ENCODE results near the gene CDC14B.

CDC14B gene

DNA sequence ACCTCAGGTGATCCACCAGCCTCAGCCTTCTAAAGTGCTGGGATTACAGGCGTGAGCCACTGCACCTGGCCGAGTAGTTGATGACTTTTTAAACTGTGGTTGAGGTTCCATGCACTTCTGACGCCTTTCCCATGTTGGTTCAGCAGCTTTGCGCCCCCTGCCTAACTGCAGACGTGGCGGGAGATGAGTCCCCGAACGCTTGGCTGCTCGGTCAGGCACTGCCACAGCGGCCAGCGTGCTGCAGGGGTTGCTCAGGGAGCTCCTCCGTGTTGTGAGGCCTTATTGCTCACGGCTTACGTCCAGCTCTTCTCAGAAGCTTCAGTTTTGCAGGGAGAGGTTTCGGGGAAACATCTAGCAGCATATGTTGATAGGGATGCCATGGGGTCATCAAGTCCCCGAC is 134.4 kb downstream of the CDC14B start:
- no peak for DNase-seq (ENCODE audit: low spot score)

DNA sequence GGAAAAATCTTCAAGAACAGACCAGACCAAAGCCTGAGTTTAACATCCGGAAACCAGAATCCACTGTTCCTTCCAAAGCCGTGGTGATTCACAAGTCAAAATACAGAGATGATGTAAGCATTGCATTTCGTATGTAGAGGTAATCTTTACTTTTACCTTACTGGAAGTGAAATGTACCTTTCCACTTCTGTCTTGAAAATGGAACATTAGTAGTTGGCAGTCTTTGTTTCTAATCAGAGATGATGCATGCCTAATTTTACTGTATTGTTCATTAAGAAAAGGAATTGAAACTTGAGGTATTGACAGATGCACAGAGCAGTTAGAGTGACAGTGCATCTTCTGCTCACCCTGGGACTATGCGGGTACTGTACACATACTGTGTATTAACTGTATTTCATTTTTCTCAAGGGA is 135.1 kb downstream of the CDC14B start:
- no peak for DNase-seq (ENCODE audit: low spot score)

DNA sequence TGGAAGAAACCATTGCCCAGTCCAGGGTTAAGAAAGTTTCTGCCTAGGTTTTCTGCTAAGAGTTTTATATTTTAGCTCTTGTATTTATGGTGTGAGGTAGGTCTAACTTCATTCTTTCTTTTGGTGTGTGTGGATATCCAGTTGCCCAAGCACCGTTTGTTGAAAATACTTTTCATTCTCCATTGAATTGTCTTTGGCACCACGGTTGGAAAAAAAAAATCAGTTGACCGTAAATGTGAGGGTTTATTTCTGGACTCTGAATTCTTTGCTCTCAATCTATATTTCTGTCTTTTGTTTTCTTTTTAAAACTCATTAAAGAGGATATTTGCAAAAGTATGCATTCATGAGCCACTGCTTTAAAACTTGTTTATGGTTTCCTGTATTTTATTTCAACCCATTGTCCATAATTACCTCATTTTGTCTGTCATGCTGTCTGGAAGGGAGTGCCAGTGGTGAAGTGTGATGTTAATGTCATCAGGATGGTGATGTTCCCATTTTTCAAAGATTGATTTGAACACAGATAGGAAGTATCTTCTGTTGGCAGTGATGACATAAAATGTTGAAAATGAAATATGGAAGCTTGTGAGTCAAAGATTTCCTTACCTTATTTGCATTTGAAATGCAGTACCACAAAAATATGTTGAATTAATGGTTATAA is 135.8 kb downstream of the CDC14B start:
- no peak for DNase-seq (ENCODE audit: low spot score)

GRCh38 chr9:96483197-96483596 is 136.4 kb downstream of the CDC14B start:
- DNase-seq (ENCODE audit: low spot score), result no peak

- no peak for DNase-seq (ENCODE audit: low spot score)
Measured at GRCh38 chr9:96482476-96482875, 137.2 kb downstream of the CDC14B start.

GRCh38 chr9:96480736-96481135 is 138.9 kb downstream of the CDC14B start:
- DNase-seq (ENCODE audit: low spot score), result no peak

DNA sequence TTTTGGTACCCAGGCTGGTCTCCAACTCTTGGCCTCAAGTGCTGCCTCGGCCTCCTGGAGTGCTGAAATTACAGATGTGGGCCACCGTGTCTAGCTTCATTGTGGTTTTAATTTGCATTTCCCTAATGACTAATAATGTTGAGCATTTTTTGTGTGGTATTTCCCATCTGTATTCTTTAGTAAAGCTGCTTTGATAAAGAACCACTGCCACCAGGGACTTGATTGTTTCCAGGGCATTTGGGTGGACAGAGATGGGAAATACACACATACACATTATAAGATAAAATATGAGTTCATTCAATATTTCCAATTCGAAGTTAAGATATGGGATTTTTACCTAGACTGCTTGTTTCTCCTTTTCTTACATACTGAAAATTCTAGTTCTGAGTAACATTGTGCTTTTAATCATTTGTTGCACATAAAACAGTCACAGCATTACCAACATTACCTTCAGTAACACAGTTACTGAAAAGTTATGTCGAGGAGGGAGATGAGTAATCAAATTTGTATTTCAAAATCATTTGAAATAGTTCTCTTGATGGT is 140.7 kb downstream of the CDC14B start:
- no peak for DNase-seq (ENCODE audit: low spot score)

DNA sequence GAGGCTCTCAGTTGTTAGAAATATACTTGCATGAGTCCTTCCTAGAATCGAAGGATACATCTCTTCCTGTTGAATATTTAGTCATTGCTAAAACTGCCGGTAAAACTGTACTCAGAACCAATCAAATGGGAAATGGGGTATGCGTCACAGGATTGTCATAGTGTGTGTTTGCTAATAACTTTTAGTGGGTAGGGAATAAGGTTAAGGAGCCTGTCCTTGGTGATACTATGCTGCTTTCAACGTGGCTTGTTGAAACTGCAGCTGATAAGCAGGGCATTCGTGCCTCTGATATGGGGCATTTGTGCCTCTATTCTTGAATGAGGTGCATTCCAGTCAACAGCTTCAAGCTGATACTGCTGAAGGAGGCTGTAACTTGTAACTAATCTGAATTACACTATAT is 143.1 kb downstream of the CDC14B start:
- DNase-seq (ENCODE audit: low spot score), result no peak

GRCh38 chr9:96476013-96476412 is 143.6 kb downstream of the CDC14B start:
- DNase-seq (ENCODE audit: low spot score), result no peak

- DNase-seq (ENCODE audit: low spot score), result no peak
Measured at GRCh38 chr9:96467784-96468183, 151.9 kb downstream of the CDC14B start.

- DNase-seq (ENCODE audit: low spot score), result no peak
Measured at GRCh38 chr9:96464426-96464825, 155.2 kb downstream of the CDC14B start.

- DNase-seq (ENCODE audit: low spot score), result no peak
Measured at GRCh38 chr9:96462541-96462940, 157.1 kb downstream of the CDC14B start.

- no peak for DNase-seq (ENCODE audit: low spot score)
Measured at GRCh38 chr9:96461336-96461735, 158.3 kb downstream of the CDC14B start.

DNA sequence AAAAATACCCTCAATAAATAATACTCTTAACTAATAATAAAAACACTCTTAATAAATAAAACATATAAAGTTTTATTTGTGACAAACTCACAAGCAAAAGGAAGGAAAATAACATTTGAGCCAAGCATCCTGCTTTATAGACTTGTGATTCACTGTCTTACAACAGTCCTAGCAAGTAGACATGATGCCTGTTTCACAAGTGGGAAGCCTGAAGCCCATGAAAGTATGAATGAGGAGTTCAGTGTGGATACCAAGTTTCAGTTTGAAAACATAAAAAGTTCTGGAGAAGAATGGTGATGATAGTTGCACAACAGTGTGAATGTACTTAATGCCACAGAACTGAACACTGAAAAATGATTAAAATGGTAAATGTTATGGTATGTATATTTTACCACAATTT is 158.8 kb downstream of the CDC14B start:
- no peak for DNase-seq (ENCODE audit: low spot score)

DNA sequence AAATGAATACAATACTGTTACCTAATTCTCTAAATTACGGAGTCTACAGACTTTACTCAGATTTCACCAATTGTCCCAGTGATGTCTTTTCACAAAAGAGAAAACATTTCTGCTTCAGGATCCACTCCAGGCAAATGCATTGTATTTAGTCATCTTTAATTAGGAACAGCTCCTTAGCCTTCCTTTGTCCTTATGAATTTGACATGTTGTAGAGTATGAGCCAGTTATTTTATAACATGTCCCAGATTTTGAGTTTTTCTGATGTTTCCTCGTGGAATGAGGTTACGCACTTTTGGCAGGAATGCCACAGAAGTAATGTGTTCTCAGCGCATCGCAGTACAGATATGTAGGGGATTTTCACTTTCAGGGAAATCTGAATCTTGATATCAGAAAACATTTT is 159.2 kb downstream of the CDC14B start:
- DNase-seq (ENCODE audit: low spot score), result no peak

DNA sequence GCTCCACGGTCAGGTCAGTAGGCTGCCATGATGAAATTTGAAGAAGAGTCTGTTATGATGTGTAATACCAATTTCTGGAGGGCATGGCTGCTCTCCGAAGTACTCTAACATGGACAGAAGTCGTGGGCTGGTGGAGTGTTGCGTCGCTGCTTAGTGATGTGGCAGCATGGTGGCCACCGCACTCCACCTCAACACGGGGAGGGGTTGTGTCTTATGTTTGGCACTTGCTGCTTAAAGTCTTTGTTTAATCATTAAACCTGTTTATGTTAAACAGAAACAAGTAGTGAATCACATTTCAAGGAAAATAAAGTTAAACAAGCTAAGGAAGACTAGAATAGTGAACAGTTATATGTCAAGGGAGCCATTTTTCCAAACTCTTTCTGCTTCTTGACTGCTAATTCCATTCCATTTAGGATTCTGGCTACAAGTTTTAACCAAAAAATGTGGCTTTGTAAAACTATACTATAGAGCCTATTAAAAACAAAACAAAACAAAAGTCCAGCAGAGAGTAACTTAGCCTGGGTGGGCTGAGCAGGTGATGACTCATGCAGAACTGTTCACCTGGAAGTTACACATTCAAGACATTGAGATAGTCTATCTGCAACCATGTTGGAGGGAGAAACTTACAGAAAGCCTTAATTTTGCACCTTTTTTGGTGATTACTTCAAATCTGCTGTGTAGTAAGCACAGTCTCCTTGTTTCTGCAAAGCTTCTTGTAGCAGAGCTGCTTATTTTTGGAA is 160.2 kb downstream of the CDC14B start:
- DNase-seq (ENCODE audit: low spot score), result no peak

- no peak for DNase-seq (ENCODE audit: low spot score)
Measured at GRCh38 chr9:96458226-96458625, 161.4 kb downstream of the CDC14B start.

DNA sequence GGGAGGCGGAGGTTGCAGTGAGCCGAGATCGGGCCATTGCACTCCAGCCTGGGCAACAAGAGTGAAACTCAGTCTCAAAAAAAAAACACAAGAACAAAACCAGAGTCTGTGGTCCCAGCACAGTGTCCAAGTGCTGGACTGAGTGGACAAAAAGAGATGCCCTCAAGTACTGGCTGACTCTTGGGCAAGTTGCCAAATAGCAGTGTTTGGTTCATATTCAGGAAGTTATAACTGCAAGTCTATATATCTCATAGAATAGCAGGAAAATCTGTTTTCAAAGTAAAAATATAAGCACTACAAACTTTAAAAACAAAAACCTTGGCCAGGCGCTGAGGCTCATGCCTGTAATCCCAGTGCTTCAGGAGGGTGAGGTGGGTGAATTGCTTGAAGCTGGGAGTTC is 162.4 kb downstream of the CDC14B start:
- no peak for DNase-seq (ENCODE audit: low spot score)

- DNase-seq (ENCODE audit: low spot score), result no peak
Measured at GRCh38 chr9:96453625-96454024, 166.0 kb downstream of the CDC14B start.

GRCh38 chr9:96450613-96451528 is 168.8 kb downstream of the CDC14B start:
- peak; percentile 15 for DNase-seq (ENCODE audit: low spot score)
